HG03354 (cell line): ENCODE results near the gene HLA-DMB.

Experiments used
- ATAC-seq: cut with Tn5 transposase; IDR thresholded peaks from one replicate; pipeline ENCODE4 v1.9.1; 2021; ENCODE audit warnings: mild to moderate bottlenecking; ENCODE audit not compliant: unreplicated experiment, poor library complexity, severe bottlenecking

Gene HLA-DMB

GRCh38 chr6:32972353-32973143 lies 31.7 kb upstream of the HLA-DMB start:
- no peak for ATAC-seq

- ATAC-seq: peak; percentile 56
These were observed 30.9 kb upstream of the HLA-DMB start for GRCh38 chr6:32971581-32972352.

- no peak for ATAC-seq
These were observed 30.4 kb upstream of the HLA-DMB start for GRCh38 chr6:32971242-32971580.

GRCh38 chr6:32970413-32971241 lies 29.8 kb upstream of the HLA-DMB start:
- ATAC-seq: no peak

GRCh38 chr6:32969685-32970412 lies 29.0 kb upstream of the HLA-DMB start:
- ATAC-seq: no peak

- no peak for ATAC-seq
These were observed 28.2 kb upstream of the HLA-DMB start for GRCh38 chr6:32968867-32969684.

- peak; percentile 39 for ATAC-seq
These were observed 27.5 kb upstream of the HLA-DMB start, which contains the start of gene BRD2 for GRCh38 chr6:32968093-32968866. Gene BRD2, plus strand, starts transcription at chr6:32968594. Its CDS starts 4,305 bp downstream, at chr6:32972899.

GRCh38 chr6:32967151-32968091 lies 26.6 kb upstream of the HLA-DMB start:
- ATAC-seq: no peak

GRCh38 chr6:32964776-32965175 lies 23.9 kb upstream of the HLA-DMB start:
- ATAC-seq: no peak

GRCh38 chr6:32963866-32964265 lies 23.0 kb upstream of the HLA-DMB start:
- no peak for ATAC-seq

GRCh38 chr6:32962213-32962826 lies 21.5 kb upstream of the HLA-DMB start:
- ATAC-seq: no peak

GRCh38 chr6:32960563-32960962 lies 19.7 kb upstream of the HLA-DMB start:
- no peak for ATAC-seq

- no peak for ATAC-seq
These were observed 15.3 kb upstream of the HLA-DMB start for GRCh38 chr6:32956176-32956575.

- ATAC-seq: no peak
These were observed 14.4 kb upstream of the HLA-DMB start for GRCh38 chr6:32954986-32955802.

GRCh38 chr6:32954267-32954666 lies 13.4 kb upstream of the HLA-DMB start:
- no peak for ATAC-seq

GRCh38 chr6:32953775-32954174 lies 12.9 kb upstream of the HLA-DMB start:
- no peak for ATAC-seq
